Stimulated activated CD8-positive, alpha-beta memory T cell treated with anti-CD3 and anti-CD28 coated beads, Interleukin-4, amount 100 ng/mL, for 1 hour (primary cell): ENCODE measurements around the gene CDK10.
"Not testable (repeated sequence)": the region's sequence is repeated elsewhere in the genome, so short reads cannot be mapped to it uniquely, and the experiment has no call there.

Source experiments
- DNase-seq, 2 donors: peaks; one replicate each; pipeline ENCODE4 v3.0.0-alpha.2; 2020; ENCODE audit warnings: low read depth in 2 of 2, low spot score in 1 of 2

The CDK10 gene

GRCh38 chr16:89667633-89668032 lies 18.9 kb upstream of the CDK10 start:
- no peak for DNase-seq

GRCh38 chr16:89668790-89669158 lies 17.7 kb upstream of the CDK10 start:
- DNase-seq: no peak

GRCh38 chr16:89669755-89670154 lies 16.7 kb upstream of the CDK10 start:
- no peak for DNase-seq

GRCh38 chr16:89670496-89671431 lies 15.7 kb upstream of the CDK10 start:
- DNase-seq: no peak

GRCh38 chr16:89671565-89671964 lies 14.9 kb upstream of the CDK10 start:
- not testable (repeated sequence) for DNase-seq

- DNase-seq: no peak
Observed at GRCh38 chr16:89672177-89672941, 14.1 kb upstream of the CDK10 start.

- no peak for DNase-seq
Observed at GRCh38 chr16:89678258-89678657, 8.2 kb upstream of the CDK10 start.

GRCh38 chr16:89685916-89686315 lies 573 bp upstream of the CDK10 start:
- no peak for DNase-seq

- no peak for DNase-seq
Observed at GRCh38 chr16:89687092-89687940, 827 bp downstream of the CDK10 start.

GRCh38 chr16:89688395-89688794 lies 1.9 kb downstream of the CDK10 start:
- no peak for DNase-seq

- no peak for DNase-seq
Observed at GRCh38 chr16:89689142-89689541, 2.7 kb downstream of the CDK10 start.

GRCh38 chr16:89689621-89690020 lies 3.1 kb downstream of the CDK10 start:
- not testable (repeated sequence) for DNase-seq

GRCh38 chr16:89690392-89690901 lies 4.0 kb downstream of the CDK10 start:
- no peak for DNase-seq

GRCh38 chr16:89691231-89691985 lies 4.9 kb downstream of the CDK10 start:
- DNase-seq: no peak

GRCh38 chr16:89691986-89692569 lies 5.6 kb downstream of the CDK10 start:
- DNase-seq: no peak

- no peak for DNase-seq
Observed at GRCh38 chr16:89693289-89693731, 6.8 kb downstream of the CDK10 start.

GRCh38 chr16:89693931-89694783 lies 7.7 kb downstream of the CDK10 start:
- no peak for DNase-seq

GRCh38 chr16:89694784-89695085 lies 8.2 kb downstream of the CDK10 start:
- not testable (repeated sequence) for DNase-seq
